Erythroblast (primary cell): Measurements from ENCODE around the gene PRKCZ.

Experiments used
- GATA1 ChIP-seq: IDR thresholded peaks from 2 replicates; pipeline ENCODE4 v1.6.1; 2011; ENCODE audit warnings: low read depth, mild to moderate bottlenecking, control low read depth, low read length, moderate library complexity
- POLR2A ChIP-seq: IDR thresholded peaks from 2 replicates; pipeline ENCODE4 v1.6.1; 2011; ENCODE audit warnings: mild to moderate bottlenecking, low read length

DNA sequence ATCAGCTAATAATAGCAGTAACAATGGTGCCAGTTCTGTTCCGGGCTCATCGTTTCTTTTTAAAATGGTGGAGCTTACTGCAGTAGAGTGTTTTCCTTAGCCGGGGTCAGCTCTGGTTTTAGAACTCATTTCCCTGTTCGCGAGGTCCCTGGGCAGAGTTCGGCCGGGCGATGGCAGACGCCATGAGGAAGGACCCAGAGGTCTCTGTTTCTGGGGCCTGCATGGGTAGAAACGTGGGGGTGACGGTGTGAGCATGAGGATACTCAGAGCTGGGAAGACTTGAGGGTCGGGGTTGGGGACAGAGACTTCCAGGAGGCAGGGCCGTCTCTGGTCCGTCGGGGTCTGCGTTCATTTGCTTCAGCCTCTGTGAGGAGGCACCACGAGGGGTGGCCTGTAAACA lies 38.8 kb downstream of the PRKCZ start:
- TF ChIP-seq GATA1, result no peak
- no peak for TF ChIP-seq POLR2A
